ENCODE data around the gene SLC13A1.

The SLC13A1 gene

DNA sequence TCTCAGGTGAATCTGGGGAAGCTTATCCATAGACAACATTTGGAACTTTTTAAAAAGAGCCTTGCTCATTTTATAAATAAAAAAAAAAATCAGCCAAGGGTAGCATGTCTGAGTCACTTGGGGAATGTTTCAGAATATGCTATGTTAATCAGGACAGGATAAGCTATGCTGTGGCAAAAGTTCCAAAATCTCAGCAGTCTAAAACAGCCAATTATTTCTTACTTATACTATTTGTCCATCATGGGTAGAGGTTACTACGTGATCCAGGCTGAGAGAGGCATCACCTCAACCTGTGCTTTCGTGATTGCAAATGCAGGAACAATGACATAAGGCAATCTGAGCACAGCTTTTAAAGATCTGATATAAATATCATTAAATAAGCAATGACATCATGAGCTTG, 6.5 kb downstream of the SLC13A1 start:
- DNase-seq (ENCODE audit: low spot score) = no peak

DNA sequence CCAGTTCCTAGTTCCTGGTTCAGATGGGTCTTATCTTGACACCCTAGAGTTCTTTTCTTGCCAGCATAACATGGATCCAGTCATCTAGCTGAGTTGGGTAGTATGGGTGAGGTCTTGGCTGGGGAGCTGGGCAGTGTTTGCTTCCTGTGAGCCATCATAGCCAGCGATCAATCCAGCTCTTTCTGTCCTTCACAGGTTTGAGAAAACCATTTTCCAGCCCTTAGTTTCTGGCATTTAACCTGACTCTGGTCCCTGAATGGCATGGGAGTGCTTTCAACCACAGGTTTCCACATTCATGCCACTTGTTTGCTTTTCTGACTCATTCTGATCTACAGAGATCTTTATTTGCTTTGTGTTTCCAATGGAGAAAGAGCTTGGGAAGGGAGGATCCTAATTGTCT, 8.6 kb downstream of the SLC13A1 start:
- DNase-seq (ENCODE audit: low spot score) = no peak

DNA sequence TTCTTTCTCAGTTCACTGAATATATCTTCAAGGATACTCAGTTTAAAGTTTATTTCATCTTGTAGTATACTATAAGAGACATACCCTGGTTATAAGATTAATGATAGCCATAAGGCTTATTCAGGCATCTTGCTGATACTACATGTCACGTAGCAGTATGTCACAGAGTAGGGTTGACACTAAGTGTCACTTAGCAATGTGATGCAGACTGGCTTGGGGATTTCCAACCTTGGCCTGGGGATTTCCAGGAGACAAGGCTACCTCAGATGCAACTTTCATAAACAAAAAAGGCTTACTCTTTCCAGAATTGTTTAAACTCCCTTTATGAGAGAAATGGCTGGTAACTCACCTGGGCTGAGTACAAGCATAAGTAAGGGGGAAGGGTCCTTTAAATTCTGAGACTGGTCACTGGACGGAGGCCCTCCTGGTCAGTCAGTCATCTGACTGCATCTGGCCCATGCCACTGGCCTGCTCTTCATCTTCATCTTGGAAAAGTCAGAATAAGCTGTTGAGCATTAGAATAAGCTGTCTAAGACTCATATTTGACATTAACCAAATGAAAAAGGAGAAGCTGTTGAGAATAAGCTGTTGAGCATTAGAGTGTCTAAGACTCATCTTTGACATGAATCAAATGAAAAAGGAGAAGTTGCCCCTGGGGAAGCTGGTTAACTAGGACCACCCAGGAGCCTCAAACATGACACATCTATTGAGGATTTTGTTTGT, 9.5 kb downstream of the SLC13A1 start:
- DNase-seq (ENCODE audit: low spot score) = peak; percentile 41

DNA sequence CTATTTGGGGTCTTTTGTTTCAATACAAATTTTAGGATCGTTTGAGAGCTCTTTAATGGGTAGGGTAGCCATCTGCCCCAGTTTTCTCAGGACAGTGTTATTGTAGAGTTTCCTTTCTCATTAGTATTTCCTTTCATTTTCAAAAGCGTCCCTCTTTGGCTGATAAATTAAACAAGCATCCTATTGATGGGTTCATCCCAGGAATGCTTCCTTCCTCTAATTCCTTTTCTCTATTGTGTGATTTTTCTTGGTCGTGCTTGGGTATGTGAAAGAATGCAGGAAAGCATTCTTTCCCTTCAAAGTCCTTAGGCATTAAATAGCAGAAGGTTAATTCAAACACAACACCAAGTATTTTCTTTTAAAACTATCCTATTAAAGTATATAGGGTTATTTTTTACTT, 14.0 kb downstream of the SLC13A1 start:
- DNase-seq (ENCODE audit: low spot score) = no peak

DNA sequence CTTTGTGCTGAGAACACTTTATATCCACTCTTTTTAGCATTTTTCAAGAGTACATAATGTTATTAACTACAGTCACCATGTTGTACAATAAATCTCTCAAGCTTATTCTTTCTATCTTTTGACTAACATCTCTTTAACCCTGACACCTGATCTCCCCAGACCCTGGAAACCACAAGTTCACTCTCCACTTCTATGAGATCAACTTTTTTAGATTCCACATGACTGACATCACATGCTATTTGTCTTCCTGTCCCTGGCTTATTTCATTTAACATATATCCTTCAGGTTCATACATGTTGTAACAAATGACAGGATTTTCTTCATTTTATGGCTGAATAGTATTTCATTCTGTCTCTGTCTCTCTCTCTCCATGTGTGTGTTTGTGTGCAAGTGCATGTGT, 15.5 kb downstream of the SLC13A1 start:
- no peak for DNase-seq (ENCODE audit: low spot score)

DNA sequence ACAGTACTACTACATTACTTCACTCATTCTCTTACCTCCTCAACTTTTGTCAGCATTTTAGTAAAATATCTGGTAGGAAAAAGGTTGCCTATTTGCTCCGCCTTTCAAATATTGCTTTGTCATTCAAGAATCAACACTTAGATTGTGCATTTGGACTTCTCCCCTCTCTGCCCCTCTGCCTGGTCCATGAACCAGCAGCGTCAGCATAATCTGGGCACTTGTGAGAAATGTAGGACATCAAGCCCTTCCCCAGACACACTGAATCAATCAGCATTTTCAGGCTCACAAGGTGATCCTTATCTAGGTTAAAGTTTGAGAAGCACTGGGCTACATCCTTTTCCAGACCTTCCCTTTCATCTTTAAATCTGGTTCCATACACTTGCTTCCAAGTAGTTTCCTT, 16.3 kb downstream of the SLC13A1 start:
- DNase-seq (ENCODE audit: low spot score) = no peak

DNA sequence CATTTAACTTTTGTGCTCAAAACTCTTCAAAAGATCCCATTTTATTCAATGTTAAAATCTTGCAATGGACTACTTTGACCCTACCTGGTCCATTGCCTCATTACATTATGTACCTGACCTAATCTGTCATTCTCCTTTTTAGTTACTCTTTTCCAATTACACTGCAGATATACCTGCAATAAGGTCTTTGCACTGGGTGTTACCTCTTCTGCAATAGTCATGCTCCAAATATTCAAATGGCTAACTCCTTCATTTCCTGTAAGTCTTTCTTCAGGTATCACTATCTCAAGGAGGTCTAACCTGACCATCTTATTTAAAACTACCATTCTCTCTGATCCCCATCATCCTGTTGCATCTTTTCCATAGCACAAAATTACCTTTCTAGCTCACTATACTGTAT, 22.3 kb downstream of the SLC13A1 start:
- DNase-seq (ENCODE audit: low spot score) = no peak

DNA sequence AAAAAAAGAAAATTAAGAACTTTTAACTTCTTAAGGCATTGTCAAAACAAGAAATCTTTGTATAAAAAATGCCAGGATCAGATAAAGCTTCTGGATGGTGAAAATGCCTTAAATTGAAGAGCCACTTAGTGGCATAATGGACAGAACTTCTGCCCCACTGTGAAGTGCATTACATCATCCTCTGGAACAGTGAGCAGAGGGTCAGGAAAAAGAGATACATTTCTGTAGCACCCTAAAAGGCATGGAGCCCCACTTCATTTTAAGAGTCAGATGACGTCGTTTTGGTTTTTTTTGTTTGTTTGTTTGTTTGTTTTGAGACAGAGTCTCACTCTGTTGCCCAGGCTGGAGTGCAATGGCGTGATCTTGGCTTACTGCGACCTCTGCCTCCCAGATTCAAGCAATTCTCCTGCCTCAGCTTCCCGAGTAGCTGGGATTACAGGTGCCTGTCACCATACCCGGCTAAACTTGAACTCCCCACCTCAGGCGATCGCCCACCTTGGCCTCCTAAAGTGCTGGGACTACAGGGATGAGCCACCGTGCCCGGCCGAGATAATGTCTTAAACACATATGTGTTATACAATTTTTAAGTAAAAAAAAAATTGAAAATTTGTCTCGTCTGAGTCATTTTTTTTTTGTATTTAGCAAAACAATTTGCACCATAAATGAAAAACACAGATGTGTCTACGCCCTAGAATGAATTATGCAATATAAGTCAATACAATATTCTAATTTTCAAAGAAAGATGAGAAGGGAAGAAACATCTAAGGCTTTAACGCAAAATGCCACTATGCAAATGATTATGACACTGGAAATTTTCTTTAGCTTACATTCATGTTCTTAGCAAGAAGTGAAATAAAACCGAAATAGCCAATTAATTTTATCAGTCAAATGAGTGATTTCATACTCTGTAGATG, 29.2 kb downstream of the SLC13A1 start:
- DNase-seq (ENCODE audit: low spot score) = no peak

DNA sequence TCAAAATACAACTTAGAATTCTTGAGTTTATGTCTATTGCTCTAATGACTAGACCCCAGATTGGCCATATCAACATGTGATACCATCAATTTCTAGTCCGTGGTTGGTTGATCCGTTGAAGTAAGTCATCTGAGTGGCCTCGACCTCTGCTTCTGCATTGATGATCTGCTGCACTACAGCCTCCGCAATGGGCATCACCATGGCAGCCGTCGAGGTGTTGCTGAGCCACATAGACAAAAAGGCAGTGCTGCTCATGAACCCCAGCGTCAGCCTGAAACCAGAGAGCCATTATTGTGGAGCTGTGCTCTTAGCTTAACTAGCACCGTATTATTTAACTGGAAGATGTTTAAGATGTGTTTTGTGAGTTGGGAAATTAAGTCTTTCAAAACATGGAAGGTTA, 30.7 kb downstream of the SLC13A1 start:
- DNase-seq (ENCODE audit: low spot score) = no peak

DNA sequence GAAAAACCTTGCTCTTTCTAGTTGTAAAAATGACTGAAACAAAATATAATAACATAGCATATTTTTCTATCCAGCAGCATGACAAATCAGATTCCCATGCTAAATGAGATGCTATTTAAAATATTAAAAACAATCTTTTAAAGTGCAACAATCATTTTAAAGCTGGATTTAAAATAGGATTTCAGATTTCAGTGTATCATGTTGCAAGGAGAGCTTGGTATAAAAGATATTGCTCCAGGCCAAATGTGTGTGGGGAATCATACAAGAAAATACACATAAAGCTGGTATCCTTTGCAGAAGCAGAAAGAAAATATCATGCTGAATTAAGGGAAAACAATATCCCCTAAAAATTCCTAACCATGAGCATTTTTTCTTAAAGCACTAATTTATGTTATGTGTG, 42.2 kb downstream of the SLC13A1 start:
- no peak for DNase-seq (ENCODE audit: low spot score)

DNA sequence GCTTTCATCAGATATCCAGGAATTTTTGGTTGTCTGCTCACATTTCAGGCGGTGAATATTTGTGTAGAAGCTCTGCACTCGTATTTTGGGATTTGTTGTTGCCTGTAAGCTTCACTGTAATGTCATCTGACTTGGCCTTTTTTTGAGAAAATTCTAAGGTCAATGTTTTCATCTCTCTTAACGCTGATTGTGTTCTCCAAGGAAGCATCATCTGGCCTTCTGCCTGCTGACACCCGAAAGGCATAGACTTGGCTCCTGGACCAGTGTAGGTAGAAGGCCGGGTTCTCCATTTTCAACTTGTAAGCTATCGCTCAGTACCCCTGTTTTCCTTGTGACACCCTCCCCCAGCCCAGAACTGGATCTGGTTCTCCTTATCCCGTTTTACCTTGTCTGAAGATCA, 44.2 kb downstream of the SLC13A1 start:
- no peak for DNase-seq (ENCODE audit: low spot score)

DNA sequence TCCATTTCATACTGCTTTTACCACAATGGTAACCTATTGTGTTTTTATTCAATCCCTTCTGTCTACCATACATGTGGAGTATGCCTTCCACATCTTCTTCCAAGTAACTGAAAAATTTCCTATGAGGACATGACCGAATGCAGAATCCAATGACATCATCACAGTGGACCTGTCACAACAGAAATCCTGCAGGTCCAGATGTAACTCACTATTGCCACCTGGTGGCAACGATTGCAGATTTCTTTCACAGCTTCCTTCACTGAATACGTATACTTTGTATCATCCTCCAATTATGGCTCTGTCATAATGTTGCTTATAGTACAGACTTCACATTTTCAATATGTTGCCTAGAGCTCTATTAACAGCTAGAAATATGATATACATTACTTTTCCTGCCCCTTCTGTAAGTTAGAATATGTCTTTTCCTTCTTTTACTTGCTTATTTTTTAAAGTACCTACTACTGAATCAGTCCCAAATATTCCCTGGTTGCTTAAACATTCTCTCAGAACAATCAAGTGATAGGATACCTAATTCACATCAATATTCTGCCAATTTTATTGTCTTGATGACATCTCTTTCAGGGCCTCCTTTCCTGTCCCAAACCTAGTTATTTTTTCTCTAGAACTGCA, 45.4 kb downstream of the SLC13A1 start:
- DNase-seq (ENCODE audit: low spot score) = peak; percentile 92

DNA sequence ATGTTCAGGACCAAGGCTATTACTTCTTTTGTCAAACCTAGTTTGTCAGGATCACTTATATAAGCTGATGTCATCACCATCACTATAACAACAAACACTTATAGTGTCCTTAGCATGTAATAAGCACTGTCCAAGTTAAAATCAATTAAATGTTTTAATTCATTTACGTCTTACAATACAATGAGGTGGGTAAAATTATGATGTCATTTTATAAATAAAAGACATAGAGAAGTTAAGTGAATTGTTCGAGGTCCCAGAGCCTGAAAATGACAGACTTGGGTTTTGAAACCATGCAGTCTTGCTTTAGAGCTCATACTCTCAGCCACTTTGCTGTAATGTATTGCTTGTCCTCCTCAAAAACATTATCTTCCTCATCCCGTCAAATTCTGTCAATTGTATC, 48.3 kb downstream of the SLC13A1 start:
- no peak for DNase-seq (ENCODE audit: low spot score)

DNA sequence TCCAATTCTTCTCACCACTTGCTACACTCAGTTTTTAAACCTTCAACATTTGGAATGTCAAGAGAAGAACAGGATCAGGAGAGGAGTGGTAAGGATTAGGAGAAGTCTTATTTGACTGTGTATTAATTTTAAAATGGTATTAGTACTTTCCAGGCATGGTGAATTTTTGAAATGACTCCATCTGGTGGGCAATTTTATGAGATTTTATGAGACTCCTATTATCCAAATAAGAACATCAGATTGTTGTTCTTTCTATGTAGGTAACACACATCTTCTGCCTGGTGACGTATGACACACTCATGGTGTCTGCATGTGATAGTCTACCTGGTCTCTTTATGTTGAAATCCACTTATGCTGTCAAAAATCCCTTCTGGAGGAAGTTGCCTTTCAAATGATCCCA, 51.0 kb downstream of the SLC13A1 start:
- DNase-seq (ENCODE audit: low spot score) = peak; percentile 17

DNA sequence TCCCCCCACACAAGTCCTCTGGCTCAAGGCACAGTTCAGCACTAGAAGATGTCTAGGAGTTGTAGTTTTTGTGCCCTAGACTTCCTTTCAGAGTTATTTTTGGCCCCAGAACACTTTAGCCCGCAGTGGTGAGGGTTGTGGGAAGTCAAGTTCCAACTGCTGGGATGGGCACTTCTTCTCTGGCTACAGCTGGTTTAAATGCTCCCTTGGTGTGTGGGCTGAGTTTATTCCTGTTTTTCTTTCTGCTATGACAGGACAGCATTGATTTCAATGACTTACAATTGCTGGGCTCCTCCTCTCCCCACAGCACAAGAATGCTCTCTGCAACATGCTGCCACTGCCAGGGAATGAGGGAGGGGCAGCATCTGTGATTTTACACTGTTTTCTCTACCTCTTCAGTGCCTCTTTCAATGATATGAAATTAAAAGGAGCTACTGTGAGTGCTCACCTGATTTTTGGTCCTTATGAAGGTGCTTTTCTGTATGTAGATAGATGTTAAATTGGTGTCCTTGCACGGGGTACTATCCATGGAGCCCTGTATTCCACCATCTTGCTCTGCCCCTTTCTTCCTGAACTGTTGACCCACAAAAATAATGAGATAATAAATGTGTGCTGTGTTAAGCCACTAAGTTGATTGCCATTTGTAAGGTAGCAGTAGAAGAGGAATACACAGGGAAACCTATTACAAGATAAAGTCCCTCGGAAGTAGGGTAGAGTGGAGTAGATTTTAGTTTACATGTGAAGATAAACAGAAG, 56.3 kb downstream of the SLC13A1 start:
- DNase-seq (ENCODE audit: low spot score) = no peak

DNA sequence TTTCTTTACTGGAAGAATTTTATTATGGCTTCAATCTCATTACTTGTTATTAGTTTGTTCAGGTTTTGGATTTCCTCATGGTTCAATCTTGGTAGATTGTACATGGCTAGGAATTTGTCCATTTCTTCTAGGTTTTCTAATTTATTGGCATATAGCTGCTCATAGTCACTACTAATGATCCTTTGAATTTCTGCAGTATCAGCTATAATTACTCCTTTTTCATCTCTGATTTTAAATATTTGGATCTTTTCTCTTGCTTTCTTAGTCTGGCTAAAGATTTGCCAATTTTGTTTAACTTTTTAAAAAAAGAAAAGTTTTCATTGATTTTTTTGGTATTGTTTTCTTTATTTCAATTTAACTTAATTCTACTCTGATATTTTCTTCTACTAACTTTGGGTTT, 59.2 kb downstream of the SLC13A1 start:
- DNase-seq (ENCODE audit: low spot score) = no peak

DNA sequence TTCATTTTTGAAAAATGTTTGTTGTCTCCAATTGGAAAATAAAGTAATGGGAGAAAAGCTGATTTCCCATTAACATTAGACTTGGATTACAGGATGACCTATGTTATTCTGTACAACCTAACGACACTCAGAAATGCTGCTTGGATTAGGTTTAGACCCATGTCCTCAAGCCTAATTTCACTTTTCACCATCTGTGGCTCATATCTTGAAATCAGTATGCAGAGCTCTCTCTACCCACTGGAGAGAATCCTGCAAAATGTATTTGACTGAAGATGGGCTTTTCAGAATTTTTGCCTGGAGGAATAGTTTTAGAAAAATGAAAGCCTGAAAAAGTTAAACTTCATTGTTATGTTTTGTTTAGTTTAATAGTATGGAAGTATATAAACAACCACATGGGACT, 63.8 kb downstream of the SLC13A1 start:
- no peak for DNase-seq (ENCODE audit: low spot score)

DNA sequence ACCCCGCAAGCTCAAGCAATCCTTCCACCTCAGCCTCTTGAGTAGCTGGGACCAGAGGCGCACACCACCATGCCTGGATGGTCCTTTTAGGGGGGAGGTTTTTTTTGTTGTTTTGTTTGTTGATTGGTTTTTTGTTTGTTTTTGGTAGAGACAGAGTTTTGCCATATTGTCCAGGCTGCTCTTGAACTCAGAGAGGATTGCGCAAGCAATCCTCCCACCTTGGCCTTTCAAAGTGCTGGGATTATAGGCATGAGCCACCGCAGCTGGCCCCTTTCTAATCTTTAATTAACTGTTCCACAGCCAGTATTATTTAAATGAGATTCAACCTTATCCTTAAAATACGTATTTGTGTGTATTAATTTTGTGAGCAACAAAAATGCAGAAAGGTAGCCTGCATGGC, 65.8 kb downstream of the SLC13A1 start:
- no peak for DNase-seq (ENCODE audit: low spot score)

DNA sequence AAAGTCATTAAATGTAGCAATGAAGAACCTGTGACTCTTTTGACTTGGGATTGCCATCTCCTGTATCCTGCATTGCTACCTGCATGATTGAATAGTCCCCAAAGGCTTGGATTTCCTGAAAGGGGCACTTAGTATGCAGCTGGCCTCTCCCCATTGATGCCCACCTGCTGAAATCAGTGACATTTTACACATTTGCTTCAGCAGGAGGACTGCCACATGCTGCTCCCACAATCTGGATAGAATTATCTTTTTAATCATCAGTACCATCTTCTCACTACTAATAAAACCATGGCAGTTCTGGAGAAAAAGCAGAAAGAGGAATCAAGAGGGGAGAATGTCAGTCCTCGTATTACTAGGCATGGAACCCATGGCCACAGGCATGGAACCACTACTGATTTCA, 67.8 kb downstream of the SLC13A1 start:
- DNase-seq (ENCODE audit: low spot score) = no peak

DNA sequence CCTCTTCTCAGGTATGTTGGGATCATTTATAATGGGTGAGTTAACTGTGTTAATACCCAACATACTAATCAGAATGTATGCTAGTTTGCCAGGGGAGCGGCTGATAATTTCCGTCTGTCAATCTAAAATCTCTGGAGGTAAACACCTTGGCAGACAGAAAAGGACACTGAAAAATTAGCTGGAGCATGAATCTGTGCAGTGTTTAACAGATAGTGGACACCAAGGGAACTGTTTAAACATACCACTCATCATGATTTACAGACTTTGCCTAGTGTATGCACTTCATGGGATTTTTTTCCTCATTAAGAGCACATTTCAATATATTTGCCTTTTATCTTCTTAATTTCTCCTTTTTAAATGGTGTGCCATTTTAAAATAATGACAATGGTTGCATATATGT, 68.2 kb downstream of the SLC13A1 start:
- DNase-seq (ENCODE audit: low spot score) = no peak

DNA sequence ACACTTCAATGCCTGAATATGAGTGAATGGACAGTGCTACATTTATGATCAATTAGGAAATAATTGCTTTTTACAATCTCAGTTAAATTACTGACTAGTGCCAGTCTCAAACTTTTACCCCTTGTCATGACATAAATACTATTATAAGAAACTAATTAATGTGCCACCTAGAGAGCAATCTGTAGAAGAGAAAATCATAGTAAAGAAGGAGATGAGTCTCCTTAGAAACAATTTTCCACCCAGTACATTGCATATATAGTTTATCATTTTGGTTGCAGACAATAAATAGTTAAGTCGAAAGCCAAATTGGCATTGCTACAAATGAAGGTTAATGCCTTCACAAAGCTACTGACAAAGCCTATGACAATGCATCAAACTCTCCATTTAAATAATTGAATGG, 68.6 kb downstream of the SLC13A1 start:
- DNase-seq (ENCODE audit: low spot score) = no peak

DNA sequence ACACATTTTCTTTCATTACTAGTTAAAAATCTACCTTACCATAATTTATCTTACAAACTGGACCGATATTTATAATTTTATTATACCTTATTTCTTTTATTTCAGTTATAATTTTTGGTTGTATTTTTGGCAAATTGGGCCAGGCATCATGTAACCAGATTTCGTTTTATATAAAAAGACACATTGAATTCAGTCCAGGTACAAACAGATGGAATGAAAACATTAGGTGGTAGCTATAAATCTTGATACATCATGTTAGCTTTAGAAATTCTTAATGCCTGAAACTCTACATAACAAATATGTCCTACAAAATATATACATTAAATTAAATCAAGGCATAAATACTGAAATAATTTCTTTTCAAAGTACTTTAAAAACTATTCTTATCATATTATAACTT, 73.1 kb downstream of the SLC13A1 start:
- no peak for DNase-seq (ENCODE audit: low spot score)

All from NAMALWA (cell line).